Measurements from ENCODE around the gene KRT79.

Gene KRT79

DNA sequence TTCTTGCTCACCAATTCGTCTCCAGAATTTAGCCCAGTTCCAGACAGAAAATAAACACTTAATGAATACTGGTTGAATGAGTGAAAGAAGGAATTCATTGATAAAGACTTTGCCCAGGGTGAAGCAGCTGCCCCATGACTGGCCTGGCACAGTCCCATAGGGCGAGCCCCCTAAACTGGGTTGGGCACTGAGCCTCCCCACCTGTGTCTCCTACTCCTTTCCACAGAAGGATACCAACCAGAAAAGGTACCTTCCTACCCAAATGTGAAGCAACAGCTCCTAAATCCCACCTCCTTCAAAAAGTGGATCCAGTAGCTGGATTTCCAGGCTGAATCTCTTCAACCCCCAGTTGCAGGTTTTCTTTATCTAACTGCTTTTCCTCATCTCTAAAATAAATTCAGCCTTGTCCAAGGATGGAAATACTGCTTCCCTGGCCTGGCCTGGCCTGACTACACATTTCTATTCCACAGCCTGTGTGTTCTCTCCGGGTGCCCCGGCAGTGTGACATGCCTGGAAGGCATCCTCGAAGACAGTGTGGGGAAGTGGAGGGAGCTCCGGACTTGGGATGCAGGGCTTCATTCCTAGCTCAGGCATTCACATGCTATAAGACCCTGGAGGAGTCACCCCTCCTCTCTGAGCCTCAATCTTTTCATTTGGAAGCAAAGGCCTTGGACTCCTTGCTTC lies 45.8 kb downstream of the KRT79 start:
- DNase-seq: no peak

GRCh38 chr12:52787324-52788191 lies 46.6 kb downstream of the KRT79 start:
- DNase-seq: no peak

DNA sequence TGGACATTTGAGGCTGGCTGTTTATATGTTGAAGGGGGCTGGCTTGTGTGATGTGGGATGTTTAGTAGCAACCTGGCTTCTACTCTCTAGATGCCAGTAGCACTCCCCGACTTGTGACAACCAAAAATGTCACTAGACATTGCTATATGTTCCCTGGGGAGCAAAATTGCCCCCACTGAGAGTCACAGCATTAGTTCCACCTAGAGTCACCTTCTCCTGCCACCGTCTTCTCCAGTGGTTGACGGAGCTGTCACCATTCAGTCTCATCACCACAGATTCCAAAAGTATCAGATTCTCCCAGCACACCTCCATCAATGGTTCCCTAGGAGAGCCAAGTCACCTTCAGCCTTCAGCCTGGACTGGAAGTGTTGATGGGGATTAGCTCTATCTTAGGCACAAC lies 49.2 kb downstream of the KRT79 start:
- DNase-seq: no peak

GRCh38 chr12:52783563-52784316 lies 50.4 kb downstream of the KRT79 start:
- no peak for DNase-seq

GRCh38 chr12:52782502-52782901 lies 51.6 kb downstream of the KRT79 start:
- no peak for DNase-seq

- DNase-seq: no peak
These were observed 52.6 kb downstream of the KRT79 start for GRCh38 chr12:52781399-52782082.

DNA sequence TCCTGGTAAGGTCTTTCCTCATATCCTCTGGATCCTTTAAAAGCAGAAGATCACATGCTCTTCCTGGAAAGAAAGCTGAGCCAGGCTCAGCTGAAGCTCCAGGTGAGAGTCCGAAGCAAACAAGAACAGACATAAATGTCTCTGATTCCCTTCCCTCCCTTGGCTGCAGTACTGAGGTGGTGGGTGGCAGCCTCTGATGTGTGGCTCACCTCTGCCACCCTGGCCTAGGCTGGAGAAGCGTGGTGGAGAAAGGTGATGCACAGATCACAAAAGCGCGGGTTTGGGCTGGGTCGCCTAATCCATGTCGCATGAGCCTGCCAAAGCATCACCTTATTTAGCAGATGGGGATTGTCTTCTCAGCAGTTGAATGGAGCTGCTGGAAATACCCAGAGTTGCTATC lies 54.2 kb downstream of the KRT79 start:
- no peak for DNase-seq

DNA sequence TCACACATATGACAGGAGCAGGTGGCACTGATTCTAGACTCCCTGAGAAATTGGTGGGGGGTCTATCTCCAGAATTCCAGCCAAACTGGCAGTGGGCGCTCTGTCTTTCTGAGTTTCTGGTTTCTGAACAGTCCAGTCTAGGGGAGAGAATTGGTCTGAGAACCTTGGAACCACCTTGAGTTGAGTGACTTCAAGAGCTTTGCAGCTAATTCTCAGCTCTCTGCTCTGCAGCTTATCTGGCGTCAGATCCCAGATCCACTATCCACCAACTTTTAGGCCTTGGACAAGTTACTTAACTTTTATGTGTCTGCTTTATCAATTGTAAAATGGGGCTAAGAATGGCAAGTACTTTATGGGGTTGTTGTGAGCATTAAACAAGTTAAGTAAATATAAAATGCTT lies 55.3 kb downstream of the KRT79 start:
- no peak for DNase-seq

DNA sequence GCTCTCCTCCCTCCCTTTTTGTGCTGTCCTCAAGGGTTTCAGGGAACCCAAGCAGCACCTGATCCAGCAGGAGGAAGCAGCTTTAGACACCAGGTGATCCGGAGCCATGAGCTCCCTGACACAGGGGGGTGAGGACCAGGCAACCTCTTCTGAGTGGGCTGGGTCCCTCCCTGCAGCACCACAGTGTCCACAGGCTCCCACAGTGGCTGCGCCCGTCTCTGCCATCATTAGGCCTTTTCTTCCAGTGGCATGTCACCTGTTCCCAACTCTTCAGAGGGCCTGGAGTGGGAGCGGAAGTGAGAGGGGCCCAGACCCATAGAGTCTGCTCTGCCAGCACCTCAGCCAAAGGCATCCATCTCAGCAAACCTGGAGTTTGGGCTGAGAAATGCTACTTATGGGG lies 56.5 kb downstream of the KRT79 start:
- DNase-seq: no peak

- DNase-seq: no peak
These were observed 57.2 kb downstream of the KRT79 start, which contains the start of gene KRT76 for GRCh38 chr12:52776913-52777395. KRT76 (minus strand) TSS chr12:52777345; CDS start chr12:52777291, 54 bp downstream.

GRCh38 chr12:52776435-52776834 lies 57.7 kb downstream of the KRT79 start:
- DNase-seq: no peak

DNA sequence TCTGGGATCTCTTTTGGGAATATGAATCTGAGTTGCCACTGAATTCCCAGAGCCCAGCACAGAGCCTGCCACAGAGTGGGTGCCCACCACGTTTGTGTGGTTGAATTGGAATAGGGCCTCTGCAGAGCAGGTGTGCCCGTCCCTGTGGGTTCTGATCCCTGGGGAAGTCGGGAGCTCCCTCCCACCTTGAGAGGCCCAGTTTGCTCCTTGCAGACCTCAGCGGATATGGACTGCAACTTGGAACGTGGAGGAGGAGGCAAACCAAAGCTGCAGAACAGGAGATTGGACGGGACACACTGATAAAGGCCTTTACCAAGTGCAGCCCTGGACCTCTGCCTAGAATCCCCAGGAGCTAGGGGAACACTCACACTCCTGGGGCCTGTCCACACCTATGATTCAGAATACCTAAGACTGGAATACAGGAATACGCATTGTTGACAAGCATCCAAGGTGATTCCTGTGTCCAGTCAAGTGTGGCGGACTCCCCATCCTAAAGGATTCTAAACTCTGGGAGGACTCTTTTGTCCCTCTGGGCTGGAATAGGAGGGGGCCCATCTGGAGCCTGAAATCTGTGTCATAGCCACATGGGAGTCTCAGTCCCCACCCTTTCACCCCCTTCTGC lies 59.4 kb downstream of the KRT79 start:
- DNase-seq: no peak

- no peak for DNase-seq
These were observed 61.3 kb downstream of the KRT79 start for GRCh38 chr12:52772772-52773171.

DNA sequence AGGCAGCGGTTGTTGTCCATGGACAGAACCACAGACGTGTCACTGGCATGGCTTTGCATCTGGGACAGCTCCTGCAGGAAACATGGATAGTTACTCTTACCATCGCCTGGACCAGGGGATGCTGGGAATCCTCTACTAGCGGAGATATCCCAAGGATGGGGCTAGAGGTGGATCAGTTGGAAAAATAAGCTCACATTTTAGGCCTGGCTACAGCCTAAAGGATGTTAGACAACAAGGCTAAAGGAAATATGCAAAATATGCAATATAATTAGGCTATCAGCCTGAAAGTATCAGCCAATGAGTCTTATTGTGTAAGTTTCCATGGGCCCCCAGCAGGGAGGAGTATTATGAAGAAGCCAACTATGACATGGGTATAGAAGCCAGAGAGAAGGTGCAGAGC lies 61.9 kb downstream of the KRT79 start:
- DNase-seq: no peak

- DNase-seq: no peak
These were observed 62.6 kb downstream of the KRT79 start for GRCh38 chr12:52771505-52771904.
